Keratinocyte (primary cell): ENCODE data around the gene WDR93.

Source experiments
- EZH2 ChIP-seq: IDR thresholded peaks from one replicate; pipeline ENCODE4 v1.6.1; 2012; ENCODE audit warnings: inconsistent platforms, mild to moderate bottlenecking, low read length, moderate library complexity
- TF ChIP-seq, protein P1 (sequence below), 3 experiments: IDR thresholded peaks in 1 of 3; conservative IDR thresholded peaks in 1 of 3; optimal IDR thresholded peaks in 1 of 3; 2 replicates in 2 of 3; 3 replicates in 1 of 3; pipeline versions ENCODE3 to v1.5.1; 2011; ENCODE audit warnings: low read length in 3 of 3, mild to moderate bottlenecking in 3 of 3, moderate library complexity in 2 of 3, control low read depth in 1 of 3, inconsistent platforms in 1 of 3; ENCODE audit not compliant: insufficient read depth in 2 of 3; ENCODE audit errors: extremely low read depth in 1 of 3

DNA sequence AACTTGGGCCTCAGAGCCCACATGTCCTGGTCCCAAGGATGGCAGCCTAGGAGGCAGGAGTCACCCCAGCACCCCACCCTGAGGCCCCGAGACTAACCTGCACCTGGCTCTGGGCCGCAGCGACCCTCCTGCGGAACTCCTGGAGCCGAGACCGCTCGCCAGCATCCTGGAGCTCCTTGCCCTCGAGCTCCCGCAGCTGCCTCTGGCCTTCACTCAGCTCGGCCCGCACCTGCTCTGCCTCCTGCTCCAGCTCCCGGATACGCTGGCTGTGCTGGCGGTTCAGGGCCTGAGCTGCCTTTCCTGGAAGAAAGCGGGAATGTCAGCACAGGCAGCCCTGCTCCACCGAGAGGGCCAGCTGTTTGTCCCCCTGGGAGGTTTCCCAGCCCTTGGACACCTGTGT is 48.5 kb upstream of the WDR93 start:
- TF ChIP-seq, protein P1, sequence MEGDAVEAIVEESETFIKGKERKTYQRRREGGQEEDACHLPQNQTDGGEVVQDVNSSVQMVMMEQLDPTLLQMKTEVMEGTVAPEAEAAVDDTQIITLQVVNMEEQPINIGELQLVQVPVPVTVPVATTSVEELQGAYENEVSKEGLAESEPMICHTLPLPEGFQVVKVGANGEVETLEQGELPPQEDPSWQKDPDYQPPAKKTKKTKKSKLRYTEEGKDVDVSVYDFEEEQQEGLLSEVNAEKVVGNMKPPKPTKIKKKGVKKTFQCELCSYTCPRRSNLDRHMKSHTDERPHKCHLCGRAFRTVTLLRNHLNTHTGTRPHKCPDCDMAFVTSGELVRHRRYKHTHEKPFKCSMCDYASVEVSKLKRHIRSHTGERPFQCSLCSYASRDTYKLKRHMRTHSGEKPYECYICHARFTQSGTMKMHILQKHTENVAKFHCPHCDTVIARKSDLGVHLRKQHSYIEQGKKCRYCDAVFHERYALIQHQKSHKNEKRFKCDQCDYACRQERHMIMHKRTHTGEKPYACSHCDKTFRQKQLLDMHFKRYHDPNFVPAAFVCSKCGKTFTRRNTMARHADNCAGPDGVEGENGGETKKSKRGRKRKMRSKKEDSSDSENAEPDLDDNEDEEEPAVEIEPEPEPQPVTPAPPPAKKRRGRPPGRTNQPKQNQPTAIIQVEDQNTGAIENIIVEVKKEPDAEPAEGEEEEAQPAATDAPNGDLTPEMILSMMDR (optimal IDR thresholded peaks at IDR 0.05 in 1 of 3, IDR thresholded peaks at IDR 0.05 in 1 of 3, conservative IDR thresholded peaks at IDR 0.05 in 1 of 3; ENCODE audit: extremely low read depth in 1 of 3, insufficient read depth in 2 of 3, low read length in 3 of 3) = no peak
- no peak for TF ChIP-seq EZH2
